HG03354 (cell line): Measurements from ENCODE around the gene ATP13A3.

Experiments used
- ATAC-seq: cut with Tn5 transposase; IDR thresholded peaks from one replicate; pipeline ENCODE4 v1.9.1; 2021; ENCODE audit warnings: mild to moderate bottlenecking; ENCODE audit not compliant: unreplicated experiment, poor library complexity, severe bottlenecking

The ATP13A3 gene

GRCh38 chr3:194381460-194381875 lies 105.3 kb downstream of the ATP13A3 start:
- no peak for ATAC-seq

GRCh38 chr3:194380326-194380725 lies 106.5 kb downstream of the ATP13A3 start:
- ATAC-seq = no peak

GRCh38 chr3:194379651-194380050 lies 107.2 kb downstream of the ATP13A3 start:
- ATAC-seq = no peak

GRCh38 chr3:194379231-194379630 lies 107.6 kb downstream of the ATP13A3 start:
- no peak for ATAC-seq

- no peak for ATAC-seq
Observed at GRCh38 chr3:194377708-194378107, 109.1 kb downstream of the ATP13A3 start.

- ATAC-seq = no peak
Observed at GRCh38 chr3:194376241-194376560, 110.6 kb downstream of the ATP13A3 start.

- ATAC-seq = no peak
Observed at GRCh38 chr3:194375473-194376240, 111.1 kb downstream of the ATP13A3 start.

GRCh38 chr3:194374935-194375334 lies 111.9 kb downstream of the ATP13A3 start:
- ATAC-seq = no peak

GRCh38 chr3:194373899-194374298 lies 112.9 kb downstream of the ATP13A3 start:
- no peak for ATAC-seq

- ATAC-seq = no peak
Observed at GRCh38 chr3:194373028-194373427, 113.8 kb downstream of the ATP13A3 start.

GRCh38 chr3:194370753-194371152 lies 116.0 kb downstream of the ATP13A3 start:
- ATAC-seq = no peak

GRCh38 chr3:194369522-194370279 lies 117.1 kb downstream of the ATP13A3 start, which contains the start of gene LRRC15:
Gene LRRC15 (minus strand): TSS chr3:194369743. CDS start chr3:194361043, 8,700 bp downstream.
- ATAC-seq = no peak

- no peak for ATAC-seq
Observed at GRCh38 chr3:194368918-194369317, 117.9 kb downstream of the ATP13A3 start.

- no peak for ATAC-seq
Observed at GRCh38 chr3:194367992-194368841, 118.6 kb downstream of the ATP13A3 start.

- no peak for ATAC-seq
Observed at GRCh38 chr3:194365978-194366490, 120.8 kb downstream of the ATP13A3 start.

- no peak for ATAC-seq
Observed at GRCh38 chr3:194365526-194365925, 121.3 kb downstream of the ATP13A3 start.

- ATAC-seq = no peak
Observed at GRCh38 chr3:194364652-194365434, 122.0 kb downstream of the ATP13A3 start.

- ATAC-seq = no peak
Observed at GRCh38 chr3:194364314-194364651, 122.5 kb downstream of the ATP13A3 start.

GRCh38 chr3:194360568-194360967 lies 126.2 kb downstream of the ATP13A3 start:
- no peak for ATAC-seq
